GM12874 (cell line): ENCODE data around the gene TOM1L2.

Source experiments
- CTCF ChIP-seq: IDR thresholded peaks from 2 replicates; pipeline ENCODE4 v1.5.1; 2011; ENCODE audit warnings: low read depth, mild to moderate bottlenecking, control low read depth, low read length, moderate library complexity; ENCODE audit not compliant: insufficient read depth

TOM1L2 gene

DNA sequence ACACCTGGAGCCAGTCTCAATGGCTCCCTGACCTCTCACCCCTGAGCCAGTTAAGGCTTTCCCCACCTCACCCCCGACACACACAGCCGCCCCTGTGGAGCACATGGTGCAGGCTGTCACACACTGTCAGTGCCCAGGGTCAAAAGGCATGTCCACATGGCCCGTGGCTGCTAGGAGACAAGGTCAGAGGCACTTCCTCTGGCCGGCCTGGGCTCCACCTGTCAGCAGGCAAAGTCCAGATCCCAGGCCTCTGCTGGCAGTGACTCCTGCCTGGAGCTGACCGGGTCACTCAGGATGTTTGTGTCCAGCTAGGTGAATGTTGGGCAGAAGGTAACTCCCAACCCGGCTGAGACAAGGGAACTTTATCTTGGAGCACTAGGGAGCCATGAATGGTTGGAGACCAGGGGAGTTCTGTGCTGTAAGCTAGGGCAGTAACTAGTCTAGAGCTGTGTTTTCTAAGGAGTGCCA, 141.4 kb downstream of the TOM1L2 start:
- TF ChIP-seq CTCF, result no peak

- TF ChIP-seq CTCF, result no peak
Measured at GRCh38 chr17:17830269-17830567, 142.0 kb downstream of the TOM1L2 start.

DNA sequence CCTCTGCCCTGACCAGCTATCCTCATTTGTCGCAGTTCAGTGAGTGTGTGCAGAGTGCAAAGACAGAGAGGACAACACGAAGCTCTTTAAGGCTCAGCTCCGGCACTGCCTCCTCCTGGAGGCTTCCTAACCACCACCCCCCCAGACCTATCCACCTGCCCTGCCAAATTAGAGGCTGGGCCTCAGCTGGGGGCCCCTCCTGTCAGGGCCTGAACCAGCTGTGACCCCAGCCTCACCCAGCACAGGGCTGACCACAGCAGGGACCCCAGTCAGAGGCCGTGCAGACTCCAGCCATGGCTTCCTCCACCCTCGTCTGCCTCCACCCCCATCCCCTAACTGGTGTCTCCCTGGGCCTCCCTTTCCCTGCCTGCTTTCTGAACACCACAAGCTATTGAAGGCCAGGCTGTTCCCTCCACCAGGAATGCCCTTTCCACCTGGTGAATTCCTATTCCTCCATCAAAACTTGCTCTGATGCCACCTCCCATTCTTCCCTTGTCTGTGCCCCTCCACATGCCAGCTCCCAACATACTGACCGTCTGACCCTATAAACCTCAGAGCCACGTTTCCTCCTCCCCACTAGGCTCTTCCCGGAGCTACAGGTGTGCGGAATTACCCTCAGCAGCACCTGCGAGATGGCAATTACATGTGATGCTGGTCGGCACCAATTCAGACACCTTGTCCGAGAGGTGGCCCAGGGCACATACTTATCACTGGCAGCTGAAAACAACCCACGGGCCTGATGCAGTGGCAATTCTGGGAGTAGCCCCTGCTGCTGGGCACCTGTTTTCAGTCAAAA, 144.2 kb downstream of the TOM1L2 start:
- TF ChIP-seq CTCF, result no peak

GRCh38 chr17:17826942-17827785, 145.0 kb downstream of the TOM1L2 start:
- no peak for TF ChIP-seq CTCF

DNA sequence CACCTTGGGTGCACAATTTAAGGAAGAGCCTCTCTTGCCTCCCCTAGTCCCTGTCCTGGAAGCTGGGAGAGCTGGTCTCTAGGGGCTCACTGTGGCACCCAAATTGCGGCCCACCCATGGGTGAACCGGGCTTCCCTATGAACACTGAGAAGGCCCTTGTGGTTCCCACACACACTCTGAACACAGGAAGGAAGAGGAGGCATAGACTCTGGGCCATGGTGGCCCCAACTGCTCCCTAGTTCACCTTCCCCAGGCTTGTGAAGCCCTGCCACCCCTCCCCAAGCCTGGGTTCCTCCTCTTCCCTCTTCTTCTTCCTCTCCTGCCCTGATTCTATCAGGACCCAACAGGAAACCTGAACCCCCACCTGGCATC, 145.9 kb downstream of the TOM1L2 start:
- no peak for TF ChIP-seq CTCF

GRCh38 chr17:17824783-17825614, 147.2 kb downstream of the TOM1L2 start:
- TF ChIP-seq CTCF, result no peak
